ENCODE results near the gene PGGT1B. TPM values are rescaled to one million over a fixed set of nuclear protein-coding genes. Genes with fewer than 3 reads are reported as not detected.

The PGGT1B gene
- total and polyA plus RNA-seq, 2 of the 8 experiments (the other 6 are each of a cell fraction or from before 2014, with no cell fraction given): 1.9 to 43.1 TPM

DNA sequence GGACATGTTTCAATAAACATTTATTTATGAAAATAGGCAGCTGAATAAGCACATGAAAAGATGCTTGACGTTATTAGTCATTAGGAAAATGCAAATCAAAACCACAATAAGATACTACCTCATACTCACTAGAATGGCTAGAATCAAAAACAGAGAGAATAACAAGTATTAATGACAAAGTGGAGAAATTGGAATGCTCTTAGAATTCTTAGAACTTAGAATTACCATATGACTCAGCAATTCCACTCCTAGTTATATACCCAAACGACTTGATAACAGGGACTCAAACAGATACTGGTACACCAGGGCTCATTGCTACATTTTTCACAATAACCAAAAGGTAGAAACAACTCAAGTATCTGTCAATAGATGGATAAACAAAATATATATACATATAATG lies 77.9 kb downstream of the PGGT1B start (continued):
- TF ChIP-seq ZNF274 (IDR thresholded peaks at IDR 0.05; ENCODE audit: borderline replicate concordance, extremely low read depth, low read length): no peak

Measured in H1 (cell line).